Esophagus squamous epithelium (tissue), 4 donors: ENCODE measurements around the gene PRAC1.

Source experiments
- CTCF ChIP-seq, 6 experiments: fragments of 450-650 bp in 4 of 6; fragments of 200-600 bp in 2 of 6; sonication (generic) in 2 of 6; IDR thresholded peaks; one replicate each; pipeline ENCODE4 v1.5.1; 2016 to 2019; ENCODE audit warnings: antibody characterized with exemption in 6 of 6, mild to moderate bottlenecking in 4 of 6, moderate library complexity in 4 of 6
- POLR2A ChIP-seq, 4 donors: fragments of 450-650 bp; IDR thresholded peaks; one replicate each; pipeline ENCODE4 v1.6.1; 2017; ENCODE audit warnings: antibody characterized with exemption in 4 of 4, mild to moderate bottlenecking in 4 of 4, moderate library complexity in 3 of 4

- TF ChIP-seq CTCF (IDR thresholded peaks at IDR 0.05) (no peak), POLR2A (IDR thresholded peaks at IDR 0.05) (no peak)
Observed at GRCh38 chr17:48732688-48733629, 10.6 kb upstream of the PRAC1 start.
